ENCODE data around the gene RHOU. TPM values are rescaled to one million over a fixed set of nuclear protein-coding genes. Genes with fewer than 3 reads are reported as not detected.

RHOU gene
- polyA plus RNA-seq, 1 donor from 2014 or later: 13.0 TPM

DNA sequence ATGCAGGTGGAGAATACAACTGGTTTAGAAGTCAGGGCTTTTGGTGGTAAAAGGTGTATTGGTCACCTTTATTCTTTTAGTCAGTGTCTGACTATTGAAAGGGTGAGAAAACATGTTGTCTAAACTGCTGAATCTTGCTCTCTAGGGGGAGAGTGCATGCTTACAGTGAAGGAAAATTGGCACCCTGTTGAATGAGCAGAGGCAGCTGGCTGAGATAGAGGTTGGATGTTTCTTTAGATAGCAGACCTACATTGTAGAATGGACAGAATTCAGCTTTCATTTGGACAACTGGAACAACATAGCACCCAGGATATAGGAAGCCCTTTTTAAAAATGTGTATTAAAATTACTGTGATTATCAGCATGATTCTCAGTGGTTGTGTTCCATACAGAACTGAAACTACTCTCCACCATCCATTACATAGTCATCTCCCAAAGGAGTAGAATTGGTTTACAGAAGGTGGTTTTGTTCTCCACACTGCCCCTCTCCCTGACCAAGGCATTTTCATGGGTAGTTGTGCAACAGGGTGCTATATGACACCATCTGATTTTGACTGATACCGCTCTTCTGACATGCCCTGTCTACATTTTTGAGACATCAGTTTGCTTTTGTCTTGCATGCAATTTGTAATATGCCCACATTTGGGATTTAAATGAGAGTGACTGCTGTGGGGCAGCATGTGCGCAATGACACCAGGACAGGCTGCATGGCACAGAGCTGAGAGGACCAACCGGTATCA lies 16.2 kb downstream of the RHOU start:
- Histone ChIP-seq H3F3A (ENCODE audit: insufficient read depth, low read length, poor library complexity, severe bottlenecking) (no peaks in the 10 kb centered on the region), H3K4me2 (ENCODE audit: low read length) (no peak overlapping the region), H3K9ac (ENCODE audit: low read length) (no peak overlapping the region), H4K20me1 (ENCODE audit: insufficient read depth) (no peaks in the 10 kb centered on the region), H3K27me3 (ENCODE audit: insufficient read depth, low read depth, low read length) (no peaks in the 10 kb centered on the region), H2AFZ (ENCODE audit: low read depth, low read length) (no peak overlapping the region), H3K9me3 (ENCODE audit: low read length) (no peaks in the 10 kb centered on the region), H3K36me3 (ENCODE audit: insufficient read depth, low read length) (no peaks in the 10 kb centered on the region), H3K79me2 (replicated peaks; ENCODE audit: insufficient read depth, low read length) (no peaks in the 10 kb centered on the region), H3K27ac (ENCODE audit: low read length) (no peak overlapping the region), H3K9me2 (ENCODE audit: insufficient read depth, low read length) (no peaks in the 10 kb centered on the region), H3K4me3 (ENCODE audit: low read length) (no peak overlapping the region)
- no peak for TF ChIP-seq POLR2AphosphoS5 (IDR thresholded peaks at IDR 0.05)
- no peak for TF ChIP-seq REST (IDR thresholded peaks at IDR 0.05; ENCODE audit: borderline replicate concordance)
- TF ChIP-seq EZH2 (IDR thresholded peaks at IDR 0.05; ENCODE audit: borderline replicate concordance, insufficient read depth, low read length, poor library complexity, severe bottlenecking): no peak
- TF ChIP-seq, protein P1, sequence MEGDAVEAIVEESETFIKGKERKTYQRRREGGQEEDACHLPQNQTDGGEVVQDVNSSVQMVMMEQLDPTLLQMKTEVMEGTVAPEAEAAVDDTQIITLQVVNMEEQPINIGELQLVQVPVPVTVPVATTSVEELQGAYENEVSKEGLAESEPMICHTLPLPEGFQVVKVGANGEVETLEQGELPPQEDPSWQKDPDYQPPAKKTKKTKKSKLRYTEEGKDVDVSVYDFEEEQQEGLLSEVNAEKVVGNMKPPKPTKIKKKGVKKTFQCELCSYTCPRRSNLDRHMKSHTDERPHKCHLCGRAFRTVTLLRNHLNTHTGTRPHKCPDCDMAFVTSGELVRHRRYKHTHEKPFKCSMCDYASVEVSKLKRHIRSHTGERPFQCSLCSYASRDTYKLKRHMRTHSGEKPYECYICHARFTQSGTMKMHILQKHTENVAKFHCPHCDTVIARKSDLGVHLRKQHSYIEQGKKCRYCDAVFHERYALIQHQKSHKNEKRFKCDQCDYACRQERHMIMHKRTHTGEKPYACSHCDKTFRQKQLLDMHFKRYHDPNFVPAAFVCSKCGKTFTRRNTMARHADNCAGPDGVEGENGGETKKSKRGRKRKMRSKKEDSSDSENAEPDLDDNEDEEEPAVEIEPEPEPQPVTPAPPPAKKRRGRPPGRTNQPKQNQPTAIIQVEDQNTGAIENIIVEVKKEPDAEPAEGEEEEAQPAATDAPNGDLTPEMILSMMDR (IDR thresholded peaks at IDR 0.05; ENCODE audit: poor library complexity, severe bottlenecking): no peak
- TF ChIP-seq EP300 (conservative IDR thresholded peaks at IDR 0.05; ENCODE audit: poor library complexity, severe bottlenecking): no peak
- TF ChIP-seq TAF1 (IDR thresholded peaks at IDR 0.05; ENCODE audit: low read depth): no peak
- no peak for TF ChIP-seq SMC3 (conservative IDR thresholded peaks at IDR 0.05; ENCODE audit: poor library complexity)
- no peak for TF ChIP-seq RAD21 (conservative IDR thresholded peaks at IDR 0.05)
- no peak for TF ChIP-seq MXI1 (conservative IDR thresholded peaks at IDR 0.05; ENCODE audit: poor library complexity, severe bottlenecking)

- H3F3A ChIP-seq (ENCODE audit: insufficient read depth, low read length, poor library complexity, severe bottlenecking): no peaks in the 10 kb centered on the region
- H2AFZ ChIP-seq (ENCODE audit: low read depth, low read length): no peak overlapping the region
- H3K36me3 ChIP-seq (ENCODE audit: insufficient read depth, low read length): no peaks in the 10 kb centered on the region
- no peaks in the 10 kb centered on the region for H3K9me2 ChIP-seq (ENCODE audit: insufficient read depth, low read length)
- no peak overlapping the region for H3K27ac ChIP-seq (ENCODE audit: low read length)
- no peak for TF ChIP-seq EZH2 (IDR thresholded peaks at IDR 0.05; ENCODE audit: borderline replicate concordance, insufficient read depth, low read length, poor library complexity, severe bottlenecking)
- TF ChIP-seq, protein P1 (IDR thresholded peaks at IDR 0.05; ENCODE audit: poor library complexity, severe bottlenecking): no peak
- no peak for TF ChIP-seq RAD21 (conservative IDR thresholded peaks at IDR 0.05)
- no peaks in the 10 kb centered on the region for H3K9me3 ChIP-seq (ENCODE audit: low read length)
- no peak overlapping the region for H3K4me3 ChIP-seq (ENCODE audit: low read length)
- no peaks in the 10 kb centered on the region for H4K20me1 ChIP-seq (ENCODE audit: insufficient read depth)
- no peak overlapping the region for H3K9ac ChIP-seq (ENCODE audit: low read length)
- no peak overlapping the region for H3K4me2 ChIP-seq (ENCODE audit: low read length)
- H3K79me2 ChIP-seq (replicated peaks; ENCODE audit: insufficient read depth, low read length): no peaks in the 10 kb centered on the region
- H3K27me3 ChIP-seq (ENCODE audit: insufficient read depth, low read depth, low read length): no peaks in the 10 kb centered on the region
Observed at GRCh38 chr1:228752258-228752657, 17.0 kb downstream of the RHOU start.

Data from neural cell (in vitro differentiated cells).